Left colon (tissue), 2 donors: ENCODE measurements around the gene VAMP8. TPM values are rescaled to one million over a fixed set of nuclear protein-coding genes. Genes with fewer than 3 reads are reported as not detected.

Experiments used
- total RNA-seq, 2 donors: library from RNA; stranded (reverse); fragmentation: NEBNext Ultra II Directional; extraction: Animal tissue kit (Norgen Biotek cat#: 25700); gene quantifications; one replicate each; pipeline ENCODE4 v1.2.1, GENCODE V29; 2021
- donor health status: DM: no; HTN: no; CAD: no.
- donor health status: DM: yes; HTN: yes; CAD: no.

Gene VAMP8
- total RNA-seq, 2 donors from 2014 or later = 268 to 282 TPM

Other genes starting within 250 kb of the VAMP8 start
- 100 to 1,000 TPM; 186 to 193 TPM for gene TGOLN2, start 249.6 kb upstream of the VAMP8 start, total RNA-seq
- gene RETSAT, start 223.1 kb upstream of the VAMP8 start, total RNA-seq = 100 to 1,000 TPM; 245 to 291 TPM
- gene ELMOD3, start 222.8 kb upstream of the VAMP8 start, total RNA-seq = 10 to 100 TPM; 18.3 to 19.6 TPM
- 10 to 100 TPM; 97.7 to 98.2 TPM for gene CAPG, start 167.2 kb upstream of the VAMP8 start, total RNA-seq
- gene SH2D6, start 158.9 kb upstream of the VAMP8 start, total RNA-seq = 1 to 10 TPM; 4.7 to 6.3 TPM
- gene MAT2A, start 38.4 kb upstream of the VAMP8 start, total RNA-seq = 100 to 1,000 TPM; 147 to 173 TPM
- 10 to 100 TPM; 25.1 to 27.8 TPM for gene GGCX, start 16.1 kb upstream of the VAMP8 start, total RNA-seq
- gene VAMP5, start 6.8 kb downstream of the VAMP8 start, total RNA-seq = 10 to 100 TPM; 20.1 to 20.4 TPM
- 10 to 100 TPM; 78.8 to 84.2 TPM for gene RNF181, start 18.2 kb downstream of the VAMP8 start, total RNA-seq
- gene TMEM150A, start 25.1 kb downstream of the VAMP8 start, total RNA-seq = 10 to 100 TPM in 1 of 2 donors, 1 to 10 TPM in 1; 10.0 to 10.8 TPM
- 10 to 100 TPM; 36.1 to 44.7 TPM for gene C2orf68, start 34.5 kb downstream of the VAMP8 start, total RNA-seq
- gene USP39, start 38.6 kb downstream of the VAMP8 start, total RNA-seq = 10 to 100 TPM; 37.2 TPM
- gene SFTPB, start 90.6 kb downstream of the VAMP8 start, total RNA-seq = not detected
- gene GNLY, start 116.8 kb downstream of the VAMP8 start, total RNA-seq = 10 to 100 TPM in 1 of 2 donors, 1 to 10 TPM in 1; 1.4 to 11.8 TPM
- gene ATOH8, start 176.4 kb downstream of the VAMP8 start, total RNA-seq = 1 to 10 TPM; 3.4 to 4.6 TPM